Right lobe of liver (tissue), 6 donors: ENCODE results near the gene CTXN1. TPM values are rescaled to one million over a fixed set of nuclear protein-coding genes. Genes with fewer than 3 reads are reported as not detected.

ENCODE experiments used
- ATAC-seq, 4 donors: fragments of 200-7000 bp; cut with Tn5 transposase; one replicate each; pipeline ENCODE4 v1.9.1; 2020; ENCODE audit warnings: mild to moderate bottlenecking in 4 of 4, moderate library complexity in 4 of 4
- DNase-seq, 3 donors: peaks; one replicate each; pipeline ENCODE4 v3.0.0-alpha.2; 2020
- H3K27ac ChIP-seq, 3 donors: fragments of 200-600 bp; one replicate each; pipeline ENCODE4 v1.8.0; 2022
- H3K27me3 ChIP-seq, 2 donors: fragments of 200-600 bp; one replicate each; pipeline ENCODE4 v1.8.0; 2022
- H3K36me3 ChIP-seq, 4 donors: fragments of 200-600 bp; sonication (generic) in 1 of 4; one replicate each; pipeline versions ENCODE4 v1.5.1 to v1.8.0; 2017 to 2022; ENCODE audit warnings: control low read depth in 1 of 4
- H3K4me1 ChIP-seq, 4 donors: fragments of 200-600 bp; sonication (generic) in 1 of 4; one replicate each; pipeline versions ENCODE4 v1.5.1 to v1.8.0; 2017 to 2022; ENCODE audit warnings: control low read depth in 1 of 4
- H3K4me3 ChIP-seq, 3 donors: fragments of 200-600 bp; one replicate each; pipeline ENCODE4 v1.8.0; 2022
- H3K9me3 ChIP-seq, 4 donors: fragments of 200-600 bp; sonication (generic) in 1 of 4; one replicate each; pipeline versions ENCODE4 v1.5.1 to v1.8.0; 2017 to 2022; ENCODE audit warnings: control low read depth in 1 of 4
- POLR2A ChIP-seq: fragments of 450-650 bp; IDR thresholded peaks from one replicate; pipeline ENCODE4 v1.6.1; 2017; ENCODE audit warnings: antibody characterized with exemption, mild to moderate bottlenecking
- WGBS: methylation state at CpG from one replicate; pipeline ENCODE4 v1.1.6; 2018; ENCODE audit warnings: low coverage, low lambda C conversion rate; ENCODE audit not compliant: insufficient coverage; ENCODE audit errors: missing lambda C conversion rate; 5-methylcytosine and 5-hydroxymethylcytosine counted together
- intact Hi-C, 2 donors: fragments of 100-400 bp; cut with DNase I; formaldehyde crosslinking; loops; one replicate each; pipeline versions ENCODE4 v1.11.2 to v1.14.1; 2022
- total RNA-seq, 6 experiments: library from RNA; depleted of rRNA in 2 of 6; stranded (reverse); fragments of >200 nt in 2 of 6; fragmentation: NEBNext Ultra II Directional in 3 of 6; extraction: Animal tissue kit (Norgen Biotek cat#: 25700) in 3 of 6; gene quantifications; one replicate each; pipeline versions ENCODE4 v1.1.0 to v1.2.4, GENCODE V29; 2016 to 2023
- TF ChIP-seq, protein P1 (sequence below), 4 donors: fragments of 200-600 bp in 3 of 4; fragments of 450-650 bp in 1 of 4; IDR thresholded peaks; one replicate each; pipeline versions ENCODE4 v1.5.1 to v1.8.0; 2016 to 2022; ENCODE audit warnings: antibody characterized with exemption in 4 of 4, mild to moderate bottlenecking in 2 of 4
- donor health status: DM: no; HTN: yes; CAD: no.
- donor health status: DM: no; HTN: no; CAD: no.
- donor health status: DM: no; HTN: no; CAD: no.
- donor health status: DM: no; HTN: yes; CAD: no.
- donor health status: DM: no; HTN: yes; CAD: no.

The CTXN1 gene
- total RNA-seq, 6 experiments from 2014 or later, result 0.18 to 0.49 TPM; not detected in 4

GRCh38 chr19:7908078-7908699 lies 17.7 kb downstream of the CTXN1 start:
- Histone ChIP-seq H3K4me3 (no peak overlapping the region), H3K9me3 (no peaks in the 10 kb centered on the region), H3K27me3 (no peaks in the 10 kb centered on the region), H3K27ac (no peak overlapping the region), H3K36me3 (peaks cover 0 to 24% (median 8%) of the 10 kb centered on the region in 4 donors), H3K4me1 (peaks cover 0 to 10% (median 0%) of the 10 kb centered on the region in 4 donors)
- TF ChIP-seq, protein P1, sequence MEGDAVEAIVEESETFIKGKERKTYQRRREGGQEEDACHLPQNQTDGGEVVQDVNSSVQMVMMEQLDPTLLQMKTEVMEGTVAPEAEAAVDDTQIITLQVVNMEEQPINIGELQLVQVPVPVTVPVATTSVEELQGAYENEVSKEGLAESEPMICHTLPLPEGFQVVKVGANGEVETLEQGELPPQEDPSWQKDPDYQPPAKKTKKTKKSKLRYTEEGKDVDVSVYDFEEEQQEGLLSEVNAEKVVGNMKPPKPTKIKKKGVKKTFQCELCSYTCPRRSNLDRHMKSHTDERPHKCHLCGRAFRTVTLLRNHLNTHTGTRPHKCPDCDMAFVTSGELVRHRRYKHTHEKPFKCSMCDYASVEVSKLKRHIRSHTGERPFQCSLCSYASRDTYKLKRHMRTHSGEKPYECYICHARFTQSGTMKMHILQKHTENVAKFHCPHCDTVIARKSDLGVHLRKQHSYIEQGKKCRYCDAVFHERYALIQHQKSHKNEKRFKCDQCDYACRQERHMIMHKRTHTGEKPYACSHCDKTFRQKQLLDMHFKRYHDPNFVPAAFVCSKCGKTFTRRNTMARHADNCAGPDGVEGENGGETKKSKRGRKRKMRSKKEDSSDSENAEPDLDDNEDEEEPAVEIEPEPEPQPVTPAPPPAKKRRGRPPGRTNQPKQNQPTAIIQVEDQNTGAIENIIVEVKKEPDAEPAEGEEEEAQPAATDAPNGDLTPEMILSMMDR (IDR thresholded peaks at IDR 0.05), result no peak
- TF ChIP-seq POLR2A, result no peak
- DNase-seq (peak in 2 of 3 donors; percentile 47 to 49), ATAC-seq (no peak)
- intact Hi-C loops, result loop anchor here (5.0 to 10.0 kb wide), 2 partner anchors 53 to 61 kb away; no protein-coding TSS in a partner anchor
- WGBS, result 88% methylated on average over 6 of the region's 14 CpGs

DNA sequence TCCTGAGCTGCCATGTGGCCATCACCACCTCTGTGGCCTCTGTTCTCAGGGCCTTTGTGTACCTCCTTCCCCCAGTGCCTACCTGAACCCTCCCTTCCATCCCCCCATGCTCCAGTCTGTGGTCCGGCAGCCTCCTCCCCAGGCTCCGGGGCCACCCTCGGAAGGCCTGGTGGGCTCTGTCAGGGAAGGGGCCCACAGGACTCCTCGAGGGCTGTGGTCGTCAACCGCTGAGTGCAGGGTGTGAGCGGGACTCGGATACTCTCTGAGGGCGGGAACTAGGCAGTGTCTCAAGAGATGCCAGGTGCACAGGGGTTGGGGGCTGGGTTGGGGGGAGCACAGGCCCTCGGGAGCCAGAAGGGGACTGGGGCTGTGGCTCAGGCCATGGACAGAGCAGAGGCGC lies 18.4 kb downstream of the CTXN1 start:
- intact Hi-C loops, result loop anchor here (5.0 to 10.0 kb wide), 2 partner anchors 53 to 60 kb away; no protein-coding TSS in a partner anchor
- H3K4me3 ChIP-seq, result no peak overlapping the region
- H3K27ac ChIP-seq, result no peak overlapping the region
- ATAC-seq, result no peak
- peaks cover 0 to 13% (median 3%) of the 10 kb centered on the region in 4 donors for H3K4me1 ChIP-seq
- DNase-seq, result no peak
- peaks cover 0 to 24% (median 8%) of the 10 kb centered on the region in 4 donors for H3K36me3 ChIP-seq
- no peaks in the 10 kb centered on the region for H3K27me3 ChIP-seq
- whole genome bisulfite sequencing, result 100% methylated on average over 7 of the region's 11 CpGs
- no peaks in the 10 kb centered on the region for H3K9me3 ChIP-seq
- TF ChIP-seq POLR2A, result no peak
- TF ChIP-seq, protein P1 (IDR thresholded peaks at IDR 0.05), result no peak

- Histone ChIP-seq H3K27me3 (no peaks in the 10 kb centered on the region), H3K4me3 (no peak overlapping the region), H3K9me3 (no peaks in the 10 kb centered on the region), H3K4me1 (peaks cover 0 to 16% (median 4%) of the 10 kb centered on the region in 4 donors), H3K36me3 (peaks cover 0 to 21% (median 7%) of the 10 kb centered on the region in 4 donors), H3K27ac (no peak overlapping the region)
- no peak for DNase-seq
- intact Hi-C loops, result loop anchor here (5.0 to 10.0 kb wide), 2 partner anchors 52 to 60 kb away; no protein-coding TSS in a partner anchor
- 96% methylated on average over 6 of the region's 19 CpGs for WGBS
- TF ChIP-seq, protein P1 (IDR thresholded peaks at IDR 0.05), result no peak
- TF ChIP-seq POLR2A, result no peak
- ATAC-seq, result no peak
Observed at GRCh38 chr19:7907122-7907521, 18.8 kb downstream of the CTXN1 start.

DNA sequence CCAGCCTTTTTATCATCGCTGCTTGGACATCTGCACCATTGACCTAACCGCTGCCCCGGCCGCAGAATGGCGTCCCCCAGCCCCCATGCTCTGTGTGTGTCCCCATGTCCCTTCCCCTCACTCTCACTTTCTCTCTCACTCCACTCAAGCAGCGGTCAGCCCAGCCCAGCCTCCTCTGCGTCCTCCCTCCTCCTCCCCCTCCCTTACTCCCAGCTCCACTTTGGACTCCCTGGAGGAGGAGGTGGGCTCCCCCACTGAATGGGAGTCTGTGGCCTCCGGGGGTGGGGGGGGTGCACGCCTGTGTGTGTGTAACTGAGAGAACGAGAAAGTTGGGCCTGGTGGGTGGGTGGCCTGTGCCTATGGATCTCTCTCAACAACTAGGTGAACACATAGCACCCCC lies 20.1 kb downstream of the CTXN1 start:
- H3K36me3 ChIP-seq, result peaks cover 0 to 9% (median 7%) of the 10 kb centered on the region in 4 donors
- WGBS, result 77% methylated on average over 7 of the region's 10 CpGs
- H3K27me3 ChIP-seq, result no peaks in the 10 kb centered on the region
- no peaks in the 10 kb centered on the region for H3K9me3 ChIP-seq
- DNase-seq (no peak), ATAC-seq (no peak)
- H3K27ac ChIP-seq, result no peak overlapping the region
- TF ChIP-seq, protein P1 (IDR thresholded peaks at IDR 0.05), result no peak
- TF ChIP-seq POLR2A, result no peak
- intact Hi-C loops, result loop anchor here (5.0 to 10.0 kb wide), 2 partner anchors 51 to 59 kb away; no protein-coding TSS in a partner anchor
- peaks cover 0 to 16% (median 4%) of the 10 kb centered on the region in 4 donors for H3K4me1 ChIP-seq
- no peak overlapping the region for H3K4me3 ChIP-seq
